ACC112 (cell line): ENCODE measurements around the gene TOMM34.

ENCODE experiments used
- H2AFZ ChIP-seq: fragments of 200-600 bp; sonication (generic); one replicate; pipeline ENCODE4 v1.6.0; 2017; ENCODE audit warnings: antibody characterized with exemption, low read length; ENCODE audit not compliant: unreplicated experiment
- H3K27ac ChIP-seq: fragments of 200-600 bp; sonication (generic); 2 replicates; pipeline ENCODE4 v1.5.1; 2014; ENCODE audit warnings: low read depth, mild to moderate bottlenecking, antibody characterized with exemption, low read length, moderate library complexity
- H3K27me3 ChIP-seq: fragments of 200-600 bp; sonication (generic); 2 replicates; pipeline ENCODE4 v1.6.1; 2014; ENCODE audit warnings: mild to moderate bottlenecking, antibody characterized with exemption, low read length, moderate library complexity, mixed read lengths; ENCODE audit not compliant: insufficient read depth
- H3K36me3 ChIP-seq: fragments of 200-600 bp; sonication (generic); 2 replicates; pipeline ENCODE4 v1.6.1; 2016; ENCODE audit warnings: mild to moderate bottlenecking, antibody characterized with exemption, low read length, moderate library complexity, mixed read lengths; ENCODE audit not compliant: insufficient read depth
- H3K4me1 ChIP-seq: fragments of 200-600 bp; sonication (generic); one replicate; pipeline ENCODE4 v1.6.1; 2016; ENCODE audit warnings: low read length, mixed read lengths; ENCODE audit not compliant: insufficient read depth, unreplicated experiment, control insufficient read depth
- H3K4me3 ChIP-seq: fragments of 200-600 bp; sonication (generic); 2 replicates; pipeline ENCODE4 v1.5.1; 2014; ENCODE audit warnings: mild to moderate bottlenecking, low read depth, low read length
- H3K79me2 ChIP-seq: fragments of 200-600 bp; sonication (generic); one replicate; pipeline ENCODE4 v1.6.0; 2016; ENCODE audit warnings: low read length; ENCODE audit not compliant: control insufficient read depth, unreplicated experiment, insufficient read depth

TOMM34 gene

DNA sequence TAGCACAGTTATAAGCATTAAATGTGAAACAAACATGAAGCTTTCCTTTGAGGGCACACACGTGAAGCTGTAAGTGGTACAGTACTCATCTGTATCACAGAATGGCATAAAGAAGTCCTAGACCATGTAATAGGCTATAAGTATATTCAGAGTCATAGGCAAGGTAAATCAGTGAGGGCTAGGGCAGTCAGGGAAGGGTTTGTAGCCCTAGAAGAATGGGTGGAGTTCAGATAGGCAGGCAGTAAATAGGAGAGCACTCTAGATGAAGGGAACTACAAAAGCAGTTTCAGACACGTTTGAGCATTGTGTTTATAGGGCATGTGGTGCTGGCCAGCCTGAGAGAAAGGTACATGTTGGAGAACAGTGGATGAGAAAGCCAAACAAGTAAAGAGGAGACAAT, 65.2 kb downstream of the TOMM34 start:
- Histone ChIP-seq H3K36me3 (peaks cover 22% of the 10 kb centered on the region; the same call in 1 of the 2 replicates), H3K79me2 (peaks cover 97% of the 10 kb centered on the region), H2AFZ (no peak overlapping the region), H3K27me3 (no peaks in the 10 kb centered on the region), H3K27ac (no peak overlapping the region), H3K4me3 (no peak overlapping the region), H3K4me1 (peaks cover 32% of the 10 kb centered on the region)
